COLO668 (cell line): ENCODE data around the gene SLC5A3.

Source experiments
- DNase-seq: peaks from one replicate; lab custom pipeline; 2025; ENCODE audit not compliant: unreplicated experiment; lab: John Stamatoyannopoulos, UW

The SLC5A3 gene

GRCh38 chr21:34094949-34095348 is 21.6 kb downstream of the SLC5A3 start:
- DNase-seq, result no peak

GRCh38 chr21:34097442-34097841 is 24.1 kb downstream of the SLC5A3 start:
- DNase-seq, result no peak

DNA sequence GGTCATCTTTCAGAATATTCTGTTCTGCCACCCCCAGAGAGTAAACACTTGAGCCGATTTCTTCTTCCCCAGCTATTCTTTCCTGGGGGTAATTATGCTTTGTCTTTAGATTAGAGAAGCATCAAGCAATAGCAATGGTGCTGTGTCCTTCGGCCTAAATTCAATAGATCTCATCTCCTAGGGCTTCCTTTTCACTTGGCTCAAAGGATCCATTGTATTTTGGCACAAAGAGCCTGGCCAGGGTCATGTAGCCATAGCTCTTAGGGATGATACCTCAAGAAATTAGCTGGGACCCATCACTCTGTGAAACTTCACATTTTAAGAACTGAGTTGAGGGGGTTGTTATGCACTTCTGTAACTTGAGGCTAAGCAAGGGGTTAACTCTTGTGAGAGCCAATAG is 27.0 kb downstream of the SLC5A3 start:
- DNase-seq, result no peak

DNA sequence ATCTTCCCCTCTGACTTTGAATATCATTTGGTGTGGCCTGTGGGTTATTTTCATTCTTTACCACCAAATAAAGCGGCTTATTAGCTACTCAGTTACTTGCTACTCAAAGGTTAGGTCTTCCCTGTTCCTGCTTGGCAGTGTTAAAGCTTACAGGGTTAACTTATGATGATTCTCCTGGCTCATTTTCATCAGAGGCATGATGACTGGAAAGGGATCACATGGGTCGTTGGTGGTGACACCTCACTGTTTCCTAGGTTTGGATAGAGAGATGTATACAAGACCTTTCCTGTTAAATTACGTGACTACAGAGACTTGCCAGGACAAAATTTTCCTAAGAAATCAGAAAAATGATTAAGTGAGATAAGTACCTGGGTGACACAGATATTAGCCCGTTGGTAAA is 27.4 kb downstream of the SLC5A3 start:
- no peak for DNase-seq

DNA sequence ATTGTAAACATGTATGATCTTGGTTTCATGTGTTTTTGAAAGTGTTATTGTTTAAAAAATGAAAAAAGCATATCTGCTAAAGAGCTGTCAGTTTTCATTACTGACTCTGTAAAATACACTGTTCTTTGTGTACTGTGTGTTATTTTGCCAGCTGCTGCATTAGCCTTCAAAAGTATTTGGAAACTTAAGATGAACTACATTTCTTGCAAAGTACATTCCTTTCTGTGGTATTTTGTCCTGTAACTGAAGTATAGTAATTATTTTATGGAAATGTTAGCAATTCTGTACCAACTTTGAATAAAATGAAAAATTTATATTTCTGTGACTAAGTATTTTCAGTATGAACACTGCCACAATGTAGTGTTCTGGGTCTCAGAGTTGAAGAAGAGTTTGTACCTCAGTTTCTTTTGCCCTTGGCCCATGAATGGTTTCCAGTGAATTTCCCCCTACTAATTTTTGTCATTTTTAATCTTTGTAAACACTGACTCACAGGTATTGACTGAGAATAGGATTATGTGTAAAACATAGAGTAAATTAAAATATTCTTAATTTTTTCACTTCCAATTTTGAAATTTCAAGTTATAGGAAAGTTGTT is 32.7 kb downstream of the SLC5A3 start:
- no peak for DNase-seq

DNA sequence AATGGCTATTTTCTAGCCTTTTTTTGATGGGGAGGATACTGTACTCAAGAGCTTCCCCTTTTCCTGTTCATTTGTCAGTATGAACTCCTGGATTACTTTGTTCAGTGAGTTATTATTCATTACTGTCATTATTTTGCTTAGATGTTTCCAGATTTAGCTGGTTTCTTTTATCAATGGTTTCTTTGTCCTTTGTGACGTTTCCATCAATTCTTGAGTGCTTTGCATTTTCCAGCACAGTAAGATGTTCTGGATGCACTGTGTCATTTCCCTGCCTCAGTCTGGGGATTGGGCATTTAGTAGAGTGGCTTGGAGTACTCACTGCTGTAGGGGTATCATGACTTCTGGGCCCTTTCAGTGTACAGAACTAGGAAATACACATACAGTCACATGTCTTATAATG is 34.2 kb downstream of the SLC5A3 start:
- no peak for DNase-seq

DNA sequence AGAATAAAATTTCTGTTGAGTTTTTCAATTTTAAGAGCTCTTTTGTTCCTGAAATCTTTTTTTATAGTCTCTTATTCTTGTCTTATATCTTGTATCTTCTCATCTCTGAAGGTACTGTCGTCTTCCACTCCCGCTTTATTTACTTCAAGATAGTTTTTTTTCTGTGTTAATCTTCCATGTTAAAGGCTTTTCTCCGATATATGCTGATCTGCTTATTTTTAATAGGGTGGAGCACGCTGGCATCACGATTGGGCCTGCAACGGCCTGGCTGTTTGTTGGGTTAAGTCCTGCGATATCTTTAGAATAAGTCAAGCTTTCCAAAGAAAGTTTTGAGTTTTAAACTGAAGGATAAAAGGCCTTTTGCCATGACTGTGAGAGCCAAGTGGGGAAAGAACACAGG is 35.7 kb downstream of the SLC5A3 start:
- DNase-seq, result no peak

GRCh38 chr21:34110594-34111202 is 37.3 kb downstream of the SLC5A3 start:
- no peak for DNase-seq

GRCh38 chr21:34112316-34113033 is 39.1 kb downstream of the SLC5A3 start:
- DNase-seq, result no peak

GRCh38 chr21:34113842-34114241 is 40.5 kb downstream of the SLC5A3 start:
- no peak for DNase-seq

DNA sequence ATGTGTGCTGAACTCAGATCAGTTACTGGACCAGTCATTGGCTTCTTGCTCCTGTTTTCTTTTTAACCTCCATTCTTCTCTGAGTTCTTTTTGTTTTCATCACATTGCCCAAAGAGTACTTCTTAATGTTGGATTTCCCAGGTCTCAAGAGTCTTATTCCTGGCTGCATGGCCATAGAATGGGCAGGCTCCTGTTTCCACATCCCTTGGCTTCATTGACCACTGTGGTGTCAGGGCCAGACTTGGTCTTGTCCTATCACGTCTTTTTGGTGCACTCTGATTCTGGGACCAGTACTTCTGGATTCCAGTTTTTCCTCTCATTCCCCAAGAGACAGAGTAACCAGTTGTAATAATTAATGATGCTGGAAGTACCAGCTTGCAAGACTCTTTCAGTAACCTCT is 41.8 kb downstream of the SLC5A3 start:
- DNase-seq, result no peak

GRCh38 chr21:34116569-34116968 is 43.2 kb downstream of the SLC5A3 start:
- DNase-seq, result no peak

DNA sequence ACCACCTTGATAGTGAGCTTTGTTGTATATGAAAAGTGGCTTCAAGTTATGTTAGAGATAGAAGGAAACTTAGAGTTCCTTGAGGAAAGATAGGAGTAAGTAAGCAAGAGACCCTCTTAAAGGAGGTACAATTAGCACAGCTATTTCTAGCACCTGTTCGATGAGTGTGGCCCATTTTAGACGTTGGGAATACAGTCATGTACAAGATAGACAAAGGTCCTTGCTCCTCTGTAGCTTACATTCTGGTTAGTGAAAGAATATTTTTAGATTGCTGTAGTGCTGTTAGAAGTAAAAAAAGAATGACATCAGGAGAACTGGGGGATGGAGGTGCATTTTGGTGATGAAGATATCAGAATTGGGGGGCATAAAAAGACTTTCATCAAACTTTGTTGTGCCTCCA is 47.5 kb downstream of the SLC5A3 start:
- no peak for DNase-seq

DNA sequence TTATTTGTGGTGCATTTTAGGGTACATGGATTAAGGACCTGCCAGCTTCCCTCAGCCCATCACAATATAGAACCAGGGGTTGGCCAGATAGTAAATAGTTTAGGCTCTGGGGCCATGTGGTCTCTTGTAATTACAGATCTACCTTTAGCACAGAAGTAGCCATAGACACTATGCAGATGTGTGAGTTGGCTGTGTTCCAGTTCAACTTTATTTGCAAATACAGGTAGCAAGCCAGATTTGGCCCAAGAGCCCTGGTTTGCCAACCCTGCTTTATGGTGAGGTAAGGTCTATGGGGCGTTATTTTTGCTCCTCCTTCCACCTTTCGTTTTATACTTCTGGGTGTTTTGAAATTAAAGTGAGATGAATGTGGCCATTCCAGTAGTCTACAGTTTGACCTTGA is 48.7 kb downstream of the SLC5A3 start:
- DNase-seq, result no peak
